Mesendoderm (in vitro differentiated cells): ENCODE data around the gene HRK.

Experiments used
- DNase-seq: peaks from one replicate; pipeline ENCODE4 v3.0.0; 2013
- H2AK5ac ChIP-seq: 2 replicates; pipeline ENCODE4 v1.6.1; 2013; ENCODE audit warnings: low read length, inconsistent platforms
- H2BK120ac ChIP-seq: 2 replicates; pipeline ENCODE4 v1.6.1; 2013; ENCODE audit warnings: low read depth, mild to moderate bottlenecking, low read length, moderate library complexity, mixed read lengths
- H2BK15ac ChIP-seq: replicated peaks from 2 replicates; pipeline ENCODE4 v1.6.1; 2013; ENCODE audit warnings: low read depth, mild to moderate bottlenecking, moderate library complexity
- H2BK5ac ChIP-seq: 2 replicates; pipeline ENCODE4 v1.6.1; 2013; ENCODE audit warnings: low read length, inconsistent platforms
- H3K18ac ChIP-seq: 2 replicates; pipeline ENCODE4 v1.6.1; 2013; ENCODE audit warnings: mild to moderate bottlenecking, low read length, mixed read lengths
- H3K23ac ChIP-seq: one replicate; pipeline ENCODE4 v1.6.1; 2013; ENCODE audit warnings: low read length
- H3K27ac ChIP-seq: 2 replicates; pipeline ENCODE4 v1.5.1; 2013; ENCODE audit warnings: low read depth, mild to moderate bottlenecking, inconsistent platforms, low read length, moderate library complexity
- H3K27me3 ChIP-seq: 2 replicates; pipeline ENCODE4 v1.6.1; 2013; ENCODE audit warnings: low read length, control low read depth, mild to moderate bottlenecking, inconsistent platforms; ENCODE audit not compliant: insufficient read depth, poor library complexity
- H3K36me3 ChIP-seq: 2 replicates; pipeline ENCODE4 v1.6.1; 2013; ENCODE audit warnings: low read length, inconsistent platforms; ENCODE audit not compliant: control insufficient read depth, insufficient read depth
- H3K4ac ChIP-seq: one replicate; pipeline ENCODE4 v1.6.1; 2013; ENCODE audit warnings: low read depth, mild to moderate bottlenecking, low read length, moderate library complexity
- H3K4me1 ChIP-seq: 2 replicates; pipeline ENCODE4 v1.6.1; 2013; ENCODE audit warnings: low read depth, low read length, inconsistent platforms; ENCODE audit not compliant: control insufficient read depth
- H3K4me2 ChIP-seq: 2 replicates; pipeline ENCODE4 v1.6.1; 2013; ENCODE audit warnings: low read length
- H3K4me3 ChIP-seq: 2 replicates; pipeline ENCODE4 v1.5.1; 2013; ENCODE audit warnings: mild to moderate bottlenecking, low read length
- H3K56ac ChIP-seq: one replicate; pipeline ENCODE4 v1.6.1; 2013; ENCODE audit warnings: low read length
- H3K79me1 ChIP-seq: 2 replicates; pipeline ENCODE4 v1.6.1; 2013; ENCODE audit warnings: low read length, inconsistent platforms
- H3K79me2 ChIP-seq: 2 replicates; pipeline ENCODE4 v1.6.1; 2013; ENCODE audit warnings: mild to moderate bottlenecking, low read length; ENCODE audit not compliant: control insufficient read depth, insufficient read depth
- H3K9ac ChIP-seq: 2 replicates; pipeline ENCODE4 v1.6.1; 2013; ENCODE audit warnings: low read length, inconsistent platforms
- H4K5ac ChIP-seq: one replicate; pipeline ENCODE4 v1.6.1; 2013; ENCODE audit warnings: low read length
- H4K8ac ChIP-seq: one replicate; pipeline ENCODE4 v1.6.1; 2013; ENCODE audit warnings: low read depth, mild to moderate bottlenecking, control low read depth, low read length, moderate library complexity
- WGBS: extraction: QIAGEN DNeasy Blood & Tissue Kit; methylation state at CpG from one replicate; pipeline ENCODE4 v1.1.7; 2013; ENCODE audit warnings: low lambda C conversion rate, missing lambda C conversion rate; ENCODE audit not compliant: insufficient coverage; ENCODE audit errors: extremely low coverage; 5-methylcytosine and 5-hydroxymethylcytosine counted together

Gene HRK

DNA sequence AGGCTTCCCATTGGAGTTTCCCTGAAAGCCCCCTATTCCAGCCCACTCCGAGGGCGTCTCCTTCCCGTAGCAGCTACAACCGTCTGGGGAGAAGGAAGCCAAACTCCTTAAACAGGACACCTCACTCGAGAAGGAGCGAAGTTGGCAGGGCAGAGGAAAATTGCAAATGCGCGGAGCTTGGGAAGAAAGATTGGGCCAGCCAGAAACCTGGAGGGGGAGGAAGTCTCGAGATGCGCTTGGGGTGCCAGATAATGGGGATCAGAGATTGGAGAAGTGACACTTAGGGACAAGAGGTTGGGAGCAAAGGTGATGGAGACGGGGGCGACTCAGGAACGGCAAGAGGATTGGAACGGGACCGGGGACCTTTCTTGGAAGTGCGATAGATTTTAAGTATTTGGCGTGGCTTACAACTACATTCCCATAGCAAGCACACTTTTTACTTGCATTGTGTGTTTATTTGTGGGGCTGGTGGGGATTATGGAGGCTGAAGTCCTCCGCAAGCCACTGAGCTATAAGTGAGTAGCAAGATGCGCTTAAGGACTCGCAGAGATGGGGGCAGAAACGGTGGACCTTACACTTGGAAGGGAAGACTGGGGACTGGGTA lies 926 bp downstream of the HRK start:
- peak overlapping the region; percentile 44 for H3K4me3 ChIP-seq
- H3K18ac ChIP-seq, result no peak overlapping the region
- WGBS, result no CpG with 5 or more reads among the region's 21 CpGs
- no peak for DNase-seq
- H3K4me2 ChIP-seq, result peak overlapping the region; percentile 79
- H3K9ac ChIP-seq, result peak overlapping the region; percentile 50
- peak overlapping the region; percentile 70 for H3K56ac ChIP-seq
- no peak overlapping the region for H2AK5ac ChIP-seq
- no peak overlapping the region for H4K5ac ChIP-seq
- no peak overlapping the region for H2BK15ac ChIP-seq
- no peak overlapping the region for H3K4ac ChIP-seq
- no peaks in the 10 kb centered on the region for H3K79me2 ChIP-seq
- H3K4me1 ChIP-seq, result peaks cover 11% of the 10 kb centered on the region
- H3K27me3 ChIP-seq, result peaks cover 30% of the 10 kb centered on the region
- no peak overlapping the region for H2BK5ac ChIP-seq
- H4K8ac ChIP-seq, result no peak overlapping the region
- H2BK120ac ChIP-seq, result no peak overlapping the region
- H3K36me3 ChIP-seq, result no peaks in the 10 kb centered on the region
- H3K27ac ChIP-seq, result no peak overlapping the region
- no peaks in the 10 kb centered on the region for H3K79me1 ChIP-seq
- no peak overlapping the region for H3K23ac ChIP-seq

DNA sequence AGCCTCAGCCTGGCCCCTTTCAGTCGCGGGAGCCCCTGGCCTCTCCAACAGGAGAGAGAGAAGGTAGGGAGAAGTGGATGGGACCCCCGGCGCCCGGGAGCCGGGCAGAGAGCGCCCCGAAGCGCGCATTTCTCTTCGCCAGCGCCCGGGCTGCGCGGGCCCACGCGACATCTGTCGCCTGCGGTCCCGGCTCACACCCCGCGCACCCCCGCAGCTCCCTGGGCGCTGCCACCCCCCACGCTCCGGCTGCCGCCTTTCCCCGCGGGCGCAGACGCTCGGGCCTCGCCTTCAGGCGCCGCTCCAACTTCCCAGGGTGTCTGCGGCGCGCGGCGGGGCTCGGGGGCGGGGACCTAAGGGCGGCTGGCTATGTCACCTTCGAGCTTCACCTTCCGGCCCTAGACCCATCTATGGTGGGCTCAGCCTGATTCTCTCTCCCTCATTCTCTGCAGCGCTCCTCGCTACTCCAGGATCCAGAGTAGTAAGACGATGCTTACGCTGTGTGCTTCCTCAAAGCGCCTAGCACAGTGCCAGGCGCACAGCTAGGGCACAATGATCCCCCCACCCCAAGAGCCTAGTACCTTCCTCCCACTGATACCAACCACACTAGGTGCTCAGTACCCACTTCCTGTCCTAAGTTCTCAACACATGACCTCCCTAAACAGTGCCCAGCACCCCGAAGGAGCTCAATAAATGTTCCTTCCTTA lies 1.6 kb downstream of the HRK start:
- Histone ChIP-seq H3K4ac (no peak overlapping the region), H3K79me2 (no peaks in the 10 kb centered on the region), H3K23ac (peak overlapping the region; percentile 72), H3K27me3 (peaks cover 30% of the 10 kb centered on the region), H4K5ac (no peak overlapping the region), H2AK5ac (no peak overlapping the region), H2BK120ac (no peak overlapping the region), H3K56ac (peak overlapping the region; percentile 36), H3K4me2 (peak overlapping the region; percentile 79), H3K9ac (peak overlapping the region; percentile 20), H2BK15ac (no peak overlapping the region), H3K18ac (peak overlapping the region; percentile 25), H3K4me1 (peaks cover 11% of the 10 kb centered on the region), H4K8ac (no peak overlapping the region), H3K27ac (no peak overlapping the region), H2BK5ac (no peak overlapping the region), H3K4me3 (peak overlapping the region; percentile 8), H3K79me1 (no peaks in the 10 kb centered on the region), H3K36me3 (no peaks in the 10 kb centered on the region)
- DNase-seq, result no peak
- WGBS, result no CpG with 5 or more reads among the region's 52 CpGs

DNA sequence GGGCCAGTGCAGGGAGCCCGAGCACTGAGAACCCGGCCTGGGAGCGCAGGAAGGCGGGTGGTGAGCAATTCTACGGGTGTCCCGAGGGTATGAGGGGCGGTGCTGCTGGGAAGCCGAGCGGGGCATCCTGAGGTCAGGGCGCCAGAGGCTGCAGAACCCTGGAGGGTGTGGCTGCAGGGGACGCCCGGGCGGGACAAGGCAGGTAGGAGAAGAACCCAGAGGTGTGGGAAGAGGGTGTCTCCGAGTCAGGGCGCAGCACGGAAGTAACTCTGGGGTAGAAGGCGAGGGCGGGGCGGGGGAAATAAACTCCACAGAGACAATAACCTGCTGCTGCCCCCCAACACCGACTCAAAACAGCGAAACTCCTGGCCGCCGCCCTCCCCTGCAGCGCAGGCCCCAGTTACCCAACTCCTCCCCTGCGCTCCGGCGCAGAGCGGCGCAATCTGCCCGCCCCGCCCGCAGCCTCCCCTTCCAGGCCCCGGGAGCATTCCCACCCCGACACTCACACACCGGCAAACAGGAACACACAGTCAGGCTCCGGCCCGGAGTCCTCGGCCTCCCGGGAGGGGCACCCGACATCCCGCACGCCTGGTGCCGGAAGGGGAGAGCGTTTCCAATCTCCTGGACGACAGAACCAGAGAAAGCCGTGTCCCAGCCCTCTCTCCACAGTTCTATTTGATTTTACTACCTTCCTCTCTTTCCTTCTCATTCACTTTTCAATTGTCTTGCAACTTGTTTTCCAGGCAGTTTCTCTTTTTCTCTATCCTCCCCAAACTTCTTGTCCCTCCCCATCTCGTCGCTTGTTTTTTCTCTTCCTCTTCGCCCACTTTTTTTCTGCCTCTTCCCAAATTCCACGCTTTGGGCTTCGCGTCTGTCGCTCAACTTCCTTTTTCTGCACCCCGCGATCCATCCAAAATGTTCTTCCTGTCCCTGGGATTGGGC lies 2.4 kb downstream of the HRK start:
- no peak overlapping the region for H2BK120ac ChIP-seq
- H3K36me3 ChIP-seq, result no peaks in the 10 kb centered on the region
- H3K4ac ChIP-seq, result no peak overlapping the region
- no peak overlapping the region for H4K8ac ChIP-seq
- H2BK5ac ChIP-seq, result no peak overlapping the region
- peak; percentile 43 for DNase-seq
- H4K5ac ChIP-seq, result no peak overlapping the region
- no peaks in the 10 kb centered on the region for H3K79me1 ChIP-seq
- peaks cover 30% of the 10 kb centered on the region for H3K27me3 ChIP-seq
- H3K4me2 ChIP-seq, result peak overlapping the region; percentile 48
- H2BK15ac ChIP-seq, result no peak overlapping the region
- no peak overlapping the region for H2AK5ac ChIP-seq
- no peak overlapping the region for H3K27ac ChIP-seq
- H3K9ac ChIP-seq, result peak overlapping the region; percentile 46
- H3K56ac ChIP-seq, result peak overlapping the region; percentile 77
- peaks cover 11% of the 10 kb centered on the region for H3K4me1 ChIP-seq
- no peaks in the 10 kb centered on the region for H3K79me2 ChIP-seq
- H3K4me3 ChIP-seq, result peak overlapping the region; percentile 21
- peak overlapping the region; percentile 25 for H3K18ac ChIP-seq
- WGBS, result no CpG with 5 or more reads among the region's 55 CpGs
- peak overlapping the region; percentile 75 for H3K23ac ChIP-seq

DNA sequence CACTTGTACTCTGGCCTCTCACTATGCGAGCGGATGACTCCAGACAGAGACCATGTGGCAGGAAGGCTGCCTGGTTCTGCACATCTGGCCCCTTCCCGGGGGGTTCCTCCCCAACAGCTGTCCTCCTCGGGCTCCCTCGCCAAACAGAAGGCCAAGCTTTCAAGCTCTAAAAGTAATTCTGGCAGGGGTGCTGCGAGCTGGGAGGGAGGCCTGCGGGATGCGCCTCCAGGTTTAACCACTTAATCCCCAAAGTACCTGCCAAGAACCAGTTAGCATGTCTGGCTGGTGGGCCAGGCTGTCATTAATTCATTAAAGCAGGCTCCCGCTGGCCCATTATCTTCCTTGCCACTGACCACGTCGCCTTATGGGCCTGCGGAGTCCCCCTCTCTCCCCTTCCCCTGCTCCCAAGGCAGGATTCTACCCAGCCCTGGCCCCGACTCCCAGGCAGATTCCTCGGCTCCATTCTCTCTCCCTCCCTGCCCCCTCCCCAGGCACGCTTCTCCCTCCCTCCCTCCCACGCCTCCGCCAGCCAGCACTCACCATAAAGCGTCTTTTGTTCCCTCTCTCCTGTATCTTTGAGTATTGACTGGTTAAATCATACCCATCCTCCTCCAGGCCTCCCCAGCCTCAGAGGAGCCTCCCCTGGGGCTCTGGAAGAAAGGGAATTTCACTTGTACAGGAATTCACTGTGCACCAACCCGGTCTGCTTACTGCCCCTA lies 4.9 kb downstream of the HRK start:
- peak overlapping the region; percentile 38 for H3K56ac ChIP-seq
- no peak overlapping the region for H3K4me2 ChIP-seq
- H3K79me1 ChIP-seq, result no peaks in the 10 kb centered on the region
- H3K4me1 ChIP-seq, result peaks cover 9% of the 10 kb centered on the region
- no peaks in the 10 kb centered on the region for H3K79me2 ChIP-seq
- no CpG with 5 or more reads among the region's 19 CpGs for WGBS
- H3K27ac ChIP-seq, result no peak overlapping the region
- peaks cover 13% of the 10 kb centered on the region for H3K27me3 ChIP-seq
- no peaks in the 10 kb centered on the region for H3K36me3 ChIP-seq
- H3K4ac ChIP-seq, result no peak overlapping the region
- H3K9ac ChIP-seq, result peak overlapping the region; percentile 18
- H2AK5ac ChIP-seq, result no peak overlapping the region
- H4K8ac ChIP-seq, result no peak overlapping the region
- no peak overlapping the region for H2BK15ac ChIP-seq
- H3K18ac ChIP-seq, result peak overlapping the region; percentile 1
- no peak overlapping the region for H3K4me3 ChIP-seq
- DNase-seq, result peak; percentile 69
- H3K23ac ChIP-seq, result no peak overlapping the region
- no peak overlapping the region for H4K5ac ChIP-seq
- H2BK120ac ChIP-seq, result no peak overlapping the region
- H2BK5ac ChIP-seq, result no peak overlapping the region

DNA sequence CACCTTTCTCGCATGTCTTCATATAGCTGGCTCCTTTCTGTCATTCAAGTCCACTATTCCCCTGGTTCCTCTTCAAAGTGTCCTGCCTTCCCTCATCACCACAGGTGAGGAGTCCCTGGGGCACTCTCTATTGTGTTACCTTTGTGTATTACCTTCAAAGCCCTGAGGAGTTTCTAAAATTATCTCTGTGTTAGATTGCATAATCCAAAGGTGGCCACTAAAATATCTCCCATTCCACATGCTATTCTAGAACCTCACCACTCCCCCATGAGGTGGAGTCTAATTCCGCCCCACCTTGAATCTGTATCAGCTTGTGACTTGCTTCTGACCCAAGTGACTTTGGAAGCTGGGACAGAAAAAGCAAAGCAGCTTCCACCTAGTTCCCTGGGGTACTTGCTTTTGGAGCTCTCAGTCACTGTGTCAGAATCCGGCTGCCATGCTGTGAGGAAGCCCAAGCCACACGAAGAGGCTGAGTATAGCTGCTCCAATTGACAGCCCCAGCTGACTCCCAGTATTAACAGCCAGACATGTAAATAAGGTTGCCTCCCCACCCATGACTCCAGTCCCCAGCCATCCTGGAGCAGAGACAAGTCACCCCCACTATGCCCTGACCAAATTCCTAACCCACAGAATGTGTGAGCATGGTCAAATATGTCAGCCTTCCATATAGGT lies 6.8 kb downstream of the HRK start:
- H2BK15ac ChIP-seq, result no peak overlapping the region
- H3K27ac ChIP-seq, result no peak overlapping the region
- H3K79me1 ChIP-seq, result no peaks in the 10 kb centered on the region
- H3K9ac ChIP-seq, result no peak overlapping the region
- no peaks in the 10 kb centered on the region for H3K36me3 ChIP-seq
- H3K4me2 ChIP-seq, result no peak overlapping the region
- H3K79me2 ChIP-seq, result no peaks in the 10 kb centered on the region
- no peak overlapping the region for H2AK5ac ChIP-seq
- H3K4ac ChIP-seq, result no peak overlapping the region
- DNase-seq, result no peak
- H2BK120ac ChIP-seq, result no peak overlapping the region
- no peak overlapping the region for H3K4me3 ChIP-seq
- no peak overlapping the region for H2BK5ac ChIP-seq
- H3K4me1 ChIP-seq, result peaks cover 3% of the 10 kb centered on the region
- H4K8ac ChIP-seq, result no peak overlapping the region
- no peak overlapping the region for H4K5ac ChIP-seq
- H3K27me3 ChIP-seq, result peaks cover 6% of the 10 kb centered on the region
- no peak overlapping the region for H3K18ac ChIP-seq
- H3K23ac ChIP-seq, result no peak overlapping the region
- no peak overlapping the region for H3K56ac ChIP-seq
- WGBS, result no CpG with 5 or more reads among the region's 4 CpGs
